Astrocyte (in vitro differentiated cells and primary cell): Measurements from ENCODE around the gene AGPAT3. TPM values are rescaled to one million over a fixed set of nuclear protein-coding genes. Genes with fewer than 3 reads are reported as not detected.

ENCODE experiments used
- DNase-seq: peaks from one replicate; pipeline ENCODE4 v3.0.0-alpha.2; 2010; ENCODE audit warnings: low read depth
- FAIRE-seq: peaks from 2 replicates; lab custom pipeline; 2011; peaks lifted over from hg19 to GRCh38; lab: Jason Lieb, UNC
- H2AFZ ChIP-seq: 2 replicates; pipeline ENCODE4 v1.6.0; 2012; ENCODE audit warnings: low read depth, low read length, inconsistent platforms
- H3K27ac ChIP-seq: 2 replicates; pipeline ENCODE4 v1.5.1; 2011; ENCODE audit warnings: low read depth, low read length, inconsistent platforms
- H3K27me3 ChIP-seq: 2 replicates; pipeline ENCODE4 v1.6.0; 2011; ENCODE audit warnings: low read length, inconsistent platforms; ENCODE audit not compliant: insufficient read depth
- H3K36me3 ChIP-seq: 2 replicates; pipeline ENCODE4 v1.5.1; 2011; ENCODE audit warnings: low read length, inconsistent platforms; ENCODE audit not compliant: insufficient read depth
- H3K4me1 ChIP-seq: 2 replicates; pipeline ENCODE4 v1.5.1; 2011; ENCODE audit warnings: low read length, inconsistent platforms; ENCODE audit not compliant: insufficient read depth
- H3K4me2 ChIP-seq: 2 replicates; pipeline ENCODE4 v1.6.0; 2012; ENCODE audit warnings: low read length, inconsistent platforms
- H3K4me3 ChIP-seq: 2 replicates; pipeline ENCODE4 v1.5.1; 2011; ENCODE audit warnings: low read depth, mild to moderate bottlenecking, low read length, inconsistent platforms; ENCODE audit not compliant: insufficient read depth
- H3K79me2 ChIP-seq: 2 replicates; pipeline ENCODE4 v1.6.0; 2012; ENCODE audit warnings: mild to moderate bottlenecking, low read length, inconsistent platforms; ENCODE audit not compliant: insufficient read depth
- H3K9ac ChIP-seq: 2 replicates; pipeline ENCODE4 v1.6.0; 2012; ENCODE audit warnings: mild to moderate bottlenecking, low read length, inconsistent platforms
- H3K9me3 ChIP-seq: 2 replicates; pipeline ENCODE4 v1.5.1; 2012; ENCODE audit warnings: low read depth, mild to moderate bottlenecking, low read length, inconsistent platforms; ENCODE audit not compliant: insufficient read depth
- H4K20me1 ChIP-seq: 2 replicates; pipeline ENCODE4 v1.6.0; 2012; ENCODE audit warnings: low read length, inconsistent platforms; ENCODE audit not compliant: insufficient read depth
- H3K27ac Mint-ChIP-seq: one replicate; pipeline ENCODE4 v1.8.0; 2021; ENCODE audit warnings: mild to moderate bottlenecking, mixed read lengths; ENCODE audit not compliant: unreplicated experiment
- H3K27me3 Mint-ChIP-seq: one replicate; pipeline ENCODE4 v1.8.0; 2021; ENCODE audit warnings: low read depth, mixed read lengths; ENCODE audit not compliant: unreplicated experiment
- H3K36me3 Mint-ChIP-seq: one replicate; pipeline ENCODE4 v1.8.0; 2021; ENCODE audit warnings: low read depth, mixed read lengths; ENCODE audit not compliant: unreplicated experiment
- H3K4me1 Mint-ChIP-seq: one replicate; pipeline ENCODE4 v1.8.0; 2021; ENCODE audit warnings: low read depth, mixed read lengths; ENCODE audit not compliant: unreplicated experiment
- H3K4me3 Mint-ChIP-seq: one replicate; pipeline ENCODE4 v1.8.0; 2021; ENCODE audit warnings: mild to moderate bottlenecking, moderate library complexity, mixed read lengths; ENCODE audit not compliant: unreplicated experiment
- H3K9me3 Mint-ChIP-seq: one replicate; pipeline ENCODE4 v1.8.0; 2021; ENCODE audit warnings: mild to moderate bottlenecking, mixed read lengths; ENCODE audit not compliant: unreplicated experiment
- EZH2 ChIP-seq: IDR thresholded peaks from 2 replicates; pipeline ENCODE4 v1.6.1; 2012; ENCODE audit warnings: mild to moderate bottlenecking, low read length, inconsistent platforms; ENCODE audit not compliant: insufficient read depth
- total RNA-seq: library from RNA; stranded (reverse); gene quantifications from 2 replicates; pipeline ENCODE4 v1.2.1, GENCODE V29; 2021
- TF ChIP-seq, protein P1 (sequence below): IDR thresholded peaks from 2 replicates; pipeline ENCODE4 v1.5.1; 2011; ENCODE audit warnings: low read depth, mild to moderate bottlenecking, inconsistent platforms, low read length, moderate library complexity; ENCODE audit not compliant: insufficient read depth

The AGPAT3 gene
- total RNA-seq, 1 donor from 2014 or later: 34.7 TPM

DNA sequence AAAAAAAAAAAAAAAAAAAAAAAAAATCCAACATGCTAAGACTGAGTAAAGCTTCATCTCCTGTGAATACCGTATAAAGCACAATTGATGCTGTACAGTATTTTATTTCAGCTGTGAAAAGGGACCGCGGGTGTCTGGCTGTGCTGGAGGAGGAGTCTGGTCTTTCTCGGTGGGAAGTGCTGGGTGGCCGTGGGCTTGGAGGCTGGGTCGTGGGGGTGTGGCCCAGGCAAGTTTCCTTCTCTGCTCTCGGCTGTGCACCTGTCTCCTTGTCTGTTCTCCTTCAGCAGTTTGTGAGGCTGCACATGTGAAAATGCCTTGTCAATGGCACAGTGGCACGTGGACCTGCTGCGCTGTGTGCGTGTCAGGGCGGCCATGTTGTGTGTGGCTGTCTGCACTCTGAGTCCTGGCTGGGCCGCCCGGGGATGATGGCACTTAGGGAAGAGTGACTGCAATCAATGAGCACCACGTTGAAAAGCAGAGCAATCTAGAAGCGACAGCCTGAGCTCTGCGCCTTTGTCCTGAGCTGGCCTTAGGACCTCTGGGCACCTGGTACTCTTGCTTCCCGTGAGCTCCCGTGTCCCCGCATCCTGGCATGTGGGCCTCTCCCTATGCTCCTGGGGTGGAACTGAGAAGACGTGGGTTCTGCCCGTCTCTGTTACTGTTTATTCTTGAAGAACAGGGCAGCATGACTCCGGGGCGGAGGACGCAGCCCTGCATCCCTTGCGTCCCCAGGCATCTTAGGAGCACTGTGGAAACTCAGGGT, 14.5 kb downstream of the AGPAT3 start:
- DNase-seq: no peak
- Histone ChIP-seq H3K4me3 (no peak overlapping the region), H3K79me2 (peaks cover 40% of the 10 kb centered on the region), H2AFZ (no peak overlapping the region), H3K4me1 (peaks cover 10% of the 10 kb centered on the region), H3K36me3 (no peaks in the 10 kb centered on the region), H4K20me1 (peaks cover 84% of the 10 kb centered on the region), H3K9ac (no peak overlapping the region), H3K4me2 (no peak overlapping the region), H3K9me3 (no peaks in the 10 kb centered on the region), H3K27ac (no peak overlapping the region), H3K27me3 (no peaks in the 10 kb centered on the region)
- H3K36me3 Mint-ChIP-seq: peaks cover 9% of the 10 kb centered on the region
- H3K4me1 Mint-ChIP-seq: peaks cover 12% of the 10 kb centered on the region
- H3K9me3 Mint-ChIP-seq: no peaks in the 10 kb centered on the region
- no peak overlapping the region for H3K27ac Mint-ChIP-seq
- H3K27me3 Mint-ChIP-seq: no peaks in the 10 kb centered on the region
- TF ChIP-seq, protein P1, sequence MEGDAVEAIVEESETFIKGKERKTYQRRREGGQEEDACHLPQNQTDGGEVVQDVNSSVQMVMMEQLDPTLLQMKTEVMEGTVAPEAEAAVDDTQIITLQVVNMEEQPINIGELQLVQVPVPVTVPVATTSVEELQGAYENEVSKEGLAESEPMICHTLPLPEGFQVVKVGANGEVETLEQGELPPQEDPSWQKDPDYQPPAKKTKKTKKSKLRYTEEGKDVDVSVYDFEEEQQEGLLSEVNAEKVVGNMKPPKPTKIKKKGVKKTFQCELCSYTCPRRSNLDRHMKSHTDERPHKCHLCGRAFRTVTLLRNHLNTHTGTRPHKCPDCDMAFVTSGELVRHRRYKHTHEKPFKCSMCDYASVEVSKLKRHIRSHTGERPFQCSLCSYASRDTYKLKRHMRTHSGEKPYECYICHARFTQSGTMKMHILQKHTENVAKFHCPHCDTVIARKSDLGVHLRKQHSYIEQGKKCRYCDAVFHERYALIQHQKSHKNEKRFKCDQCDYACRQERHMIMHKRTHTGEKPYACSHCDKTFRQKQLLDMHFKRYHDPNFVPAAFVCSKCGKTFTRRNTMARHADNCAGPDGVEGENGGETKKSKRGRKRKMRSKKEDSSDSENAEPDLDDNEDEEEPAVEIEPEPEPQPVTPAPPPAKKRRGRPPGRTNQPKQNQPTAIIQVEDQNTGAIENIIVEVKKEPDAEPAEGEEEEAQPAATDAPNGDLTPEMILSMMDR: no peak
- no peak for TF ChIP-seq EZH2
- no peak overlapping the region for H3K4me3 Mint-ChIP-seq
- no peak for FAIRE-seq

DNA sequence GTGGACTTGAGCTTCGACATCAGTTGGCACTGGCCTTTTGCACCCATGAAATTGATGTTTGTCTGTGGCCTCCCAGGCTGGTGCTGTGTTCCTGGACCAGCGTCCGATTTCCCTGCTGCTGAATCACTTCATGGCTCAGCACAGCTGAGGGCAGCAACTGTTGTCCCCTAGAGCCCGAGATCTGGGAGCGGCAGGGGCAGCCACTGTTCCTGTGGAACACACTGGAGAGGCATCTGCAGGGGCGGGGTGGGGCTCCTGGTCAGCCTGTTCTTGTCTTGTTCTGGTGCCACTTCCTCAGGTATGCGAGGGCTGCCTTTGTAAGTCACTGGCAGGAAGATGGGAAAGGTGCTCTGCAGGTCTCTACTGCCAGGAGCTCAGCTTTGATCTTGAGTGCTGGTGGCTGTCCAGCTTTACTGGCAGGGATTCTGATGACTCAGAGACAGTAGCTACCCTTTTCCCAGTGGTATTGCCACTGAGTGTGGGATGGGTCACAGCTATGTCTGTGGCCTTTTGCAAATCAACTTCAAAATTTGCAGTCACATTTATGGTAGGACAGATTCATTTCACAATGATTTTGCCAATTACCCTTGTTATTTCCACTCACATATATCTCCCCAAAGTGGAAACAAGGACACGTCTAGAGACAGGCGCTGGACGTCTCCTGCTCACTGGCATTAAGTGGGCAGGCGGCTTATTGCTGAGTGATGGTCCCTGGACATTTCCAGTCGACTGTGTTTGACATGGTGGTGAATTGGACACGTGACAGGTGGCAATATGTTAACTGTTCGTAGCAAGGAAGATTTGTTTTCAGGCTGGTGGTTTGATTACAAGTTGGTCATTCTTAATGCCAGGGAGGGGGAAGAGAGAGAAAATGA, 15.3 kb downstream of the AGPAT3 start:
- H3K9me3 Mint-ChIP-seq: no peaks in the 10 kb centered on the region
- H3K9ac ChIP-seq: no peak overlapping the region
- no peak for TF ChIP-seq EZH2
- TF ChIP-seq, protein P1: no peak
- H3K4me1 ChIP-seq: peaks cover 10% of the 10 kb centered on the region
- no peaks in the 10 kb centered on the region for H3K36me3 ChIP-seq
- peak; percentile 26 for DNase-seq
- H3K27ac Mint-ChIP-seq: peak overlapping the region; percentile 13
- no peaks in the 10 kb centered on the region for H3K27me3 ChIP-seq
- H3K27ac ChIP-seq: no peak overlapping the region
- H3K4me3 ChIP-seq: no peak overlapping the region
- FAIRE-seq: no peak
- peaks cover 89% of the 10 kb centered on the region for H4K20me1 ChIP-seq
- H3K27me3 Mint-ChIP-seq: no peaks in the 10 kb centered on the region
- no peak overlapping the region for H3K4me3 Mint-ChIP-seq
- no peak overlapping the region for H3K4me2 ChIP-seq
- peaks cover 45% of the 10 kb centered on the region for H3K79me2 ChIP-seq
- H3K4me1 Mint-ChIP-seq: peaks cover 15% of the 10 kb centered on the region
- peaks cover 9% of the 10 kb centered on the region for H3K36me3 Mint-ChIP-seq
- no peak overlapping the region for H2AFZ ChIP-seq
- no peaks in the 10 kb centered on the region for H3K9me3 ChIP-seq
